CD14-positive monocyte (primary cell): ENCODE results near the gene SPTBN1. TPM values are rescaled to one million over a fixed set of nuclear protein-coding genes. Genes with fewer than 3 reads are reported as not detected.
A peak's percentile ranks its signal among the peaks of the same experiment; 100 is the strongest.

Experiments used
- DNase-seq, 3 donors: peaks; one replicate each; pipeline ENCODE4 v3.0.0-alpha.2; 2011 to 2022
- H2AFZ ChIP-seq: 2 replicates; pipeline ENCODE4 v1.6.0; 2012; ENCODE audit warnings: mild to moderate bottlenecking, low read depth, low read length, inconsistent platforms; ENCODE audit not compliant: insufficient read depth, poor library complexity, severe bottlenecking
- H3K27ac ChIP-seq, 2 donors: 1 replicate in 1 of 2; 2 replicates in 1 of 2; pipeline ENCODE4 v1.5.1; 2012 to 2013; ENCODE audit warnings: low read length in 2 of 2, control low read depth in 1 of 2, inconsistent platforms in 1 of 2, low read depth in 1 of 2, mild to moderate bottlenecking in 1 of 2
- H3K27me3 ChIP-seq, 2 donors: one replicate each; pipeline versions ENCODE4 v1.6.0 to v1.6.1; 2011 to 2013; ENCODE audit warnings: low read length in 2 of 2; ENCODE audit not compliant: control insufficient read depth in 2 of 2, insufficient read depth in 2 of 2
- H3K36me3 ChIP-seq, 2 donors: replicated peaks in 1 of 2; 1 replicate in 1 of 2; 2 replicates in 1 of 2; pipeline versions ENCODE4 v1.5.1 to v1.6.1; 2012 to 2013; ENCODE audit warnings: low read length in 2 of 2, control low read depth in 1 of 2, inconsistent platforms in 1 of 2, mild to moderate bottlenecking in 1 of 2; ENCODE audit not compliant: insufficient read depth in 2 of 2, control insufficient read depth in 1 of 2
- H3K4me1 ChIP-seq, 2 donors: 1 replicate in 1 of 2; 2 replicates in 1 of 2; pipeline versions ENCODE4 v1.5.1 to v1.6.1; 2012 to 2013; ENCODE audit warnings: low read length in 2 of 2, control low read depth in 1 of 2, inconsistent platforms in 1 of 2, mild to moderate bottlenecking in 1 of 2, moderate library complexity in 1 of 2; ENCODE audit not compliant: insufficient read depth in 2 of 2, control insufficient read depth in 1 of 2
- H3K4me2 ChIP-seq: replicated peaks from 2 replicates; pipeline ENCODE3; 2012; ENCODE audit warnings: low read length, moderate library complexity, mild to moderate bottlenecking; ENCODE audit not compliant: poor library complexity, severe bottlenecking; ENCODE audit errors: extremely low read depth
- H3K4me3 ChIP-seq, 3 experiments: fragments of 200-600 bp in 1 of 3; sonication (generic) in 1 of 3; replicated peaks in 1 of 3; 1 replicate in 2 of 3; 2 replicates in 1 of 3; pipeline ENCODE4 v1.5.1; 2011 to 2013; ENCODE audit warnings: low read length in 3 of 3, mild to moderate bottlenecking in 3 of 3, control low read depth in 2 of 3, low read depth in 2 of 3, inconsistent platforms in 1 of 3, moderate library complexity in 1 of 3
- H3K79me2 ChIP-seq: 2 replicates; pipeline ENCODE4 v1.6.0; 2012; ENCODE audit warnings: mild to moderate bottlenecking, control low read depth, inconsistent platforms, low read length, moderate library complexity; ENCODE audit not compliant: insufficient read depth
- H3K9ac ChIP-seq: 2 replicates; pipeline ENCODE4 v1.6.0; 2017; ENCODE audit warnings: low read length, mild to moderate bottlenecking; ENCODE audit not compliant: insufficient read depth, poor library complexity, severe bottlenecking
- H3K9me3 ChIP-seq, 2 donors: replicated peaks in 1 of 2; 1 replicate in 1 of 2; 2 replicates in 1 of 2; pipeline versions ENCODE4 v1.5.1 to v1.6.1; 2012 to 2013; ENCODE audit warnings: low read length in 2 of 2, control low read depth in 1 of 2; ENCODE audit not compliant: control insufficient read depth in 1 of 2, insufficient read depth in 1 of 2
- H4K20me1 ChIP-seq: 2 replicates; pipeline ENCODE4 v1.6.0; 2012; ENCODE audit warnings: mild to moderate bottlenecking, low read length, control low read depth, moderate library complexity; ENCODE audit not compliant: insufficient read depth
- H3K27ac Mint-ChIP-seq, 7 donors: one replicate each; pipeline ENCODE4 v1.8.0; 2020; ENCODE audit warnings: mild to moderate bottlenecking in 7 of 7, mixed read lengths in 7 of 7, moderate library complexity in 6 of 7, inconsistent platforms in 2 of 7
- H3K27me3 Mint-ChIP-seq, 3 donors: one replicate each; pipeline ENCODE4 v1.8.0; 2021 to 2022; ENCODE audit warnings: low read depth in 3 of 3, mild to moderate bottlenecking in 3 of 3, mixed read lengths in 3 of 3, moderate library complexity in 3 of 3, inconsistent platforms in 1 of 3
- H3K36me3 Mint-ChIP-seq, 2 donors: one replicate each; pipeline ENCODE4 v1.8.0; 2020; ENCODE audit warnings: mixed read lengths in 2 of 2, inconsistent platforms in 1 of 2, mild to moderate bottlenecking in 1 of 2
- H3K4me1 Mint-ChIP-seq: one replicate; pipeline ENCODE4 v1.8.0; 2020; ENCODE audit warnings: mild to moderate bottlenecking, mixed read lengths
- H3K4me3 Mint-ChIP-seq, 2 donors: one replicate each; pipeline ENCODE4 v1.8.0; 2020; ENCODE audit warnings: mild to moderate bottlenecking in 2 of 2, mixed read lengths in 2 of 2, moderate library complexity in 1 of 2
- H3K9me3 Mint-ChIP-seq, 7 donors: one replicate each; pipeline ENCODE4 v1.8.0; 2020 to 2022; ENCODE audit warnings: mixed read lengths in 7 of 7, mild to moderate bottlenecking in 6 of 7, moderate library complexity in 6 of 7, inconsistent platforms in 2 of 7
- CTCF ChIP-seq: fragments of 200-600 bp; IDR thresholded peaks from one replicate; pipeline ENCODE4 v1.8.0; 2022; ENCODE audit warnings: antibody characterized with exemption, mild to moderate bottlenecking
- WGBS: methylation state at CpG from one replicate; pipeline ENCODE4 v1.1.5; 2013; ENCODE audit warnings: missing lambda C conversion rate; ENCODE audit not compliant: insufficient coverage; 5-methylcytosine and 5-hydroxymethylcytosine counted together
- intact Hi-C, 2 donors: fragments of 100-400 bp; cut with micrococcal nuclease; formaldehyde crosslinking; loops; one replicate each; pipeline versions ENCODE4 v1.15.0 to v1.15.1; 2023
- polyA plus RNA-seq, 3 donors: library from polyadenylated mRNA; depleted of rRNA in 1 of 3; unstranded in 2 of 3; stranded (reverse) in 1 of 3; fragments of 300-500 nt in 2 of 3; fragments of >200 nt in 1 of 3; fragmentation: Illumina TruSeq in 2 of 3; gene quantifications; 1 replicate in 2 of 3; 2 replicates in 1 of 3; pipeline ENCODE4 v1.2.3, GENCODE V29; 2012 to 2021

The SPTBN1 gene
- polyA plus RNA-seq, 3 donors, result 0.79 to 2.8 (median 1.7) TPM

- 99% methylated on average over 8 of the region's 12 CpGs for WGBS
- Mint-ChIP-seq H3K36me3 (peaks cover 89 to 92% of the 10 kb centered on the region in 2 donors), H3K27me3 (no peaks in the 10 kb centered on the region), H3K4me3 (no peak overlapping the region), H3K4me1 (no peaks in the 10 kb centered on the region), H3K27ac (no peak overlapping the region), H3K9me3 (no peaks in the 10 kb centered on the region)
- no peak overlapping the region for H3K4me3 ChIP-seq
- no peaks in the 10 kb centered on the region for H3K4me1 ChIP-seq
- intact Hi-C loops, result no loop called here
- H3K4me2 ChIP-seq, result no peak overlapping the region
- H4K20me1 ChIP-seq, result no peaks in the 10 kb centered on the region
- H3K79me2 ChIP-seq, result no peaks in the 10 kb centered on the region
- no peak for DNase-seq
- TF ChIP-seq CTCF, result no peak
- peaks cover 68 to 98% of the 10 kb centered on the region in 2 donors for H3K36me3 ChIP-seq
- no peak overlapping the region for H2AFZ ChIP-seq
- H3K27ac ChIP-seq, result no peak overlapping the region
- no peak overlapping the region for H3K9ac ChIP-seq
- H3K27me3 ChIP-seq, result no peaks in the 10 kb centered on the region
- no peaks in the 10 kb centered on the region for H3K9me3 ChIP-seq
These were observed 168.5 kb downstream of the SPTBN1 start for GRCh38 chr2:54624591-54625071.

- H4K20me1 ChIP-seq, result no peaks in the 10 kb centered on the region
- 100% methylated on average over 2 of the region's 7 CpGs for WGBS
- Mint-ChIP-seq H3K4me1 (no peaks in the 10 kb centered on the region), H3K27me3 (no peaks in the 10 kb centered on the region), H3K27ac (peak overlapping the region in 3 of 7 donors; percentile 13 to 62 (median 47)), H3K9me3 (no peaks in the 10 kb centered on the region), H3K36me3 (peaks cover 91 to 94% of the 10 kb centered on the region in 2 donors), H3K4me3 (no peak overlapping the region)
- no peaks in the 10 kb centered on the region for H3K79me2 ChIP-seq
- peaks cover 79 to 98% of the 10 kb centered on the region in 2 donors for H3K36me3 ChIP-seq
- no peak for TF ChIP-seq CTCF
- intact Hi-C loops, result no loop called here
- no peak overlapping the region for H3K4me2 ChIP-seq
- DNase-seq, result no peak
- no peak overlapping the region for H3K27ac ChIP-seq
- H3K27me3 ChIP-seq, result no peaks in the 10 kb centered on the region
- H3K9me3 ChIP-seq, result no peaks in the 10 kb centered on the region
- no peaks in the 10 kb centered on the region for H3K4me1 ChIP-seq
- H2AFZ ChIP-seq, result no peak overlapping the region
- H3K4me3 ChIP-seq, result no peak overlapping the region
- no peak overlapping the region for H3K9ac ChIP-seq
These were observed 170.0 kb downstream of the SPTBN1 start for GRCh38 chr2:54626131-54626530.
